ENCODE measurements around the gene NFU1. TPM values are rescaled to one million over a fixed set of nuclear protein-coding genes. Genes with fewer than 3 reads are reported as not detected.

The NFU1 gene
- polyA plus RNA-seq, 1 donor, result 52.5 TPM

Other genes with a start within 250 kb of the NFU1 start
- gene GFPT1, start 50.2 kb downstream of the NFU1 start, polyA plus RNA-seq (ENCODE audit: insufficient read length), result 28.9 TPM
- gene AAK1, start 206.3 kb upstream of the NFU1 start, polyA plus RNA-seq (ENCODE audit: insufficient read length), result 11.9 TPM